ENCODE results near the gene RGS7.
"Not testable (repeated sequence)": the region's sequence is repeated elsewhere in the genome, so short reads cannot be mapped to it uniquely, and the experiment has no call there.

RGS7 gene

GRCh38 chr1:240888787-240889048 lies 468.3 kb downstream of the RGS7 start:
- TF ChIP-seq, protein P1, sequence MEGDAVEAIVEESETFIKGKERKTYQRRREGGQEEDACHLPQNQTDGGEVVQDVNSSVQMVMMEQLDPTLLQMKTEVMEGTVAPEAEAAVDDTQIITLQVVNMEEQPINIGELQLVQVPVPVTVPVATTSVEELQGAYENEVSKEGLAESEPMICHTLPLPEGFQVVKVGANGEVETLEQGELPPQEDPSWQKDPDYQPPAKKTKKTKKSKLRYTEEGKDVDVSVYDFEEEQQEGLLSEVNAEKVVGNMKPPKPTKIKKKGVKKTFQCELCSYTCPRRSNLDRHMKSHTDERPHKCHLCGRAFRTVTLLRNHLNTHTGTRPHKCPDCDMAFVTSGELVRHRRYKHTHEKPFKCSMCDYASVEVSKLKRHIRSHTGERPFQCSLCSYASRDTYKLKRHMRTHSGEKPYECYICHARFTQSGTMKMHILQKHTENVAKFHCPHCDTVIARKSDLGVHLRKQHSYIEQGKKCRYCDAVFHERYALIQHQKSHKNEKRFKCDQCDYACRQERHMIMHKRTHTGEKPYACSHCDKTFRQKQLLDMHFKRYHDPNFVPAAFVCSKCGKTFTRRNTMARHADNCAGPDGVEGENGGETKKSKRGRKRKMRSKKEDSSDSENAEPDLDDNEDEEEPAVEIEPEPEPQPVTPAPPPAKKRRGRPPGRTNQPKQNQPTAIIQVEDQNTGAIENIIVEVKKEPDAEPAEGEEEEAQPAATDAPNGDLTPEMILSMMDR (IDR thresholded peaks at IDR 0.05), result no peak
- no peak overlapping the region for H3K4me3 ChIP-seq
- no peak overlapping the region for H3K27ac ChIP-seq
- no peak for DNase-seq (ENCODE audit: low spot score)

DNA sequence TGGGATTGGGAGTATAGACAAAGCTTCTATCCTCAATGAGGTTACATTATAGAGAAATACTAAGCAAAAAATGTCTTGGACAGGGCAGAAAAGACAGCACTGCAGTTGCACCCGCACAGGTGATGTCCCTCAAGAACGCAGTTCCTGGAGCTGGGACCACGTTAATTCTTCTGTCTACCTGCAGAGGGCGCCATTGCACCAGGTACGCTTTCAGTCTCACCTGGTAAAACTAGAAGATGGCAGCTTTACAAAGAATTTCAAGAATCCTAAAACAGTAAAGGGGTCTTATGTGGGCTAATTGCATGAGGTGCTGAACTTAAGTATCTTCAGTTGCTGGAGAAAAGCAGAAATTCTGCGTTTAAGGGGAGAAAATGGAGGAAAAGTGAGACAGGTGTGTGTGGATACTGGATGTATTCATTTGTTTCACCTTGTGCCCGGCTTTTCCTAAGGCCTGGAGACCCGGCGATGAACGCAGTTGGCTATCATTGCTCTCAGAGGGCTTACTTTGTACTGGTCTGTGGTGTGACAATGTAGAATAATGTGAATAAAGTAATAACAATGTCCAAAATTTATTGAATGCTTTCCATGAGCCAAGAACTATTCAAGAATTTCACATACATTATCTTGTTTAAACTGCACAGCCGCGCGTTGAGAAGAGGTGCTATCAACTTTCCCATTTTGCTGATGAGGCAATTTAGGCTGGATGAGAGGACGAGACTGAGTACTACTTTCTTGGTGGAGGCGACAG lies 468.8 kb downstream of the RGS7 start:
- TF ChIP-seq, protein P1 (IDR thresholded peaks at IDR 0.05), result no peak
- no peak for DNase-seq (ENCODE audit: low spot score)
- Histone ChIP-seq H3K4me3 (no peak overlapping the region), H3K27ac (no peak overlapping the region)

- Histone ChIP-seq H3K4me3 (no peak overlapping the region), H3K27ac (no peak overlapping the region)
- TF ChIP-seq, protein P1 (IDR thresholded peaks at IDR 0.05), result no peak
- DNase-seq (ENCODE audit: low spot score), result no peak
These were observed 473.5 kb downstream of the RGS7 start for GRCh38 chr1:240883490-240883889.

GRCh38 chr1:240882656-240883308 lies 474.2 kb downstream of the RGS7 start:
- DNase-seq (ENCODE audit: low spot score); H3K27ac ChIP-seq; H3K4me3 ChIP-seq: not testable (repeated sequence)

DNA sequence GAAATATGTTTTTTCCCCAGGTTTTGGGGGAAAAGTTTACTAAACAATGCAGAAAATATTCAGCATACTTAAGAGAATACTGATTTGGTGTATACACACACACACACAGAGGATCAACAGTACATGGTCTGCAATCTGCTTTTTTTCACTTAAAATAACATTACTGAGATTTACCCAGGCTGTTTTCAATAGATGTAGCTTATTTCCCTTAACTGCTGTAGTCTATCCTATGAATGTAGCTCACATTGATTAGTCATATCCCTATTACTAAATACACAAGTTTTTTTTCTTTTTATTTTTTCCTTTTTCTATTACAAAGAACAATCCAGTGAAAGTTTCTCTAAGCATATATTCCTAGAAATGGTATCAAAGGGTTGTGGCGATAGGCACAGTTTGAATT lies 478.4 kb downstream of the RGS7 start:
- TF ChIP-seq, protein P1 (IDR thresholded peaks at IDR 0.05), result no peak
- Histone ChIP-seq H3K27ac (no peak overlapping the region), H3K4me3 (no peak overlapping the region)
- no peak for DNase-seq (ENCODE audit: low spot score)

- Histone ChIP-seq H3K27ac (no peak overlapping the region), H3K4me3 (no peak overlapping the region)
- DNase-seq (ENCODE audit: low spot score), result no peak
- TF ChIP-seq, protein P1 (IDR thresholded peaks at IDR 0.05), result no peak
These were observed 479.4 kb downstream of the RGS7 start for GRCh38 chr1:240877605-240878004.

- TF ChIP-seq, protein P1 (IDR thresholded peaks at IDR 0.05), result no peak
- H3K27ac ChIP-seq, result no peak overlapping the region
- no peak overlapping the region for H3K4me3 ChIP-seq
- no peak for DNase-seq (ENCODE audit: low spot score)
These were observed 480.9 kb downstream of the RGS7 start for GRCh38 chr1:240876071-240876470.

Data from coronary artery (tissue), 2 donors.